Activated CD8-positive, alpha-beta T cell treated with anti-CD3 and anti-CD28 coated beads for 36 hours (primary cell): Measurements from ENCODE around the gene ICAM4. TPM values are rescaled to one million over a fixed set of nuclear protein-coding genes. Genes with fewer than 3 reads are reported as not detected.

ENCODE experiments used
- ATAC-seq: fragments of 200-7000 bp; cut with Tn5 transposase; one replicate; pipeline ENCODE4 v1.10.0; 2021; ENCODE audit warnings: mild to moderate bottlenecking, moderate library complexity
- CTCF ChIA-PET: fragments of 350-600 bp; sonication (Branson Sonifier 250); formaldehyde crosslinking; loops from one replicate; lab custom pipeline; 2021; ENCODE audit warnings: antibody characterized with exemption; lab: Charles Lee
- POLR2A ChIA-PET: fragments of 350-600 bp; sonication (Branson Sonifier 250); formaldehyde crosslinking; loops from one replicate; lab custom pipeline; 2021; ENCODE audit warnings: antibody characterized with exemption; lab: Charles Lee
- DNase-seq: peaks from one replicate; pipeline ENCODE4 v3.0.0-alpha.2; 2020
- H3K27ac Mint-ChIP-seq: one replicate; pipeline ENCODE4 v1.8.0; 2021; ENCODE audit warnings: mild to moderate bottlenecking, mixed read lengths
- H3K27me3 Mint-ChIP-seq: one replicate; pipeline ENCODE4 v1.8.0; 2021; ENCODE audit warnings: mixed read lengths
- H3K36me3 Mint-ChIP-seq: one replicate; pipeline ENCODE4 v1.8.0; 2021; ENCODE audit warnings: low read depth, mixed read lengths
- H3K4me1 Mint-ChIP-seq: one replicate; pipeline ENCODE4 v1.8.0; 2021; ENCODE audit warnings: low read depth, mixed read lengths
- H3K4me3 Mint-ChIP-seq: one replicate; pipeline ENCODE4 v1.8.0; 2021; ENCODE audit warnings: mild to moderate bottlenecking, moderate library complexity, mixed read lengths
- H3K9me3 Mint-ChIP-seq: one replicate; pipeline ENCODE4 v1.8.0; 2021; ENCODE audit warnings: mixed read lengths
- CTCF ChIP-seq: fragments of 200-600 bp; IDR thresholded peaks from one replicate; pipeline ENCODE4 v1.8.0; 2022; ENCODE audit warnings: antibody characterized with exemption, mild to moderate bottlenecking
- intact Hi-C: fragments of 100-400 bp; cut with micrococcal nuclease; formaldehyde crosslinking; loops from one replicate; pipeline ENCODE4 v1.10.0; 2022
- total RNA-seq, 2 experiments: library from RNA; stranded (reverse); gene quantifications; one replicate each; pipeline ENCODE4 v1.2.3, GENCODE V29; 2021

The ICAM4 gene
- total RNA-seq, 2 experiments from 2014 or later = 0.36 to 0.54 TPM

GRCh38 chr19:10266706-10267105 lies 20.0 kb upstream of the ICAM4 start:
- ATAC-seq (no peak), DNase-seq (no peak)
- peaks cover 3% of the 10 kb centered on the region for H3K36me3 Mint-ChIP-seq
- no peak for TF ChIP-seq CTCF
- intact Hi-C loops = no loop called here
- H3K27ac Mint-ChIP-seq = no peak overlapping the region
- POLR2A ChIA-PET = interaction anchor here (1.5 to 1.6 kb wide), 2 partner anchors 114 to 121 kb away, joined by 3 read pairs; partner anchors contain the start of gene TYK2
- peaks cover 8% of the 10 kb centered on the region for H3K4me1 Mint-ChIP-seq
- no peaks in the 10 kb centered on the region for H3K9me3 Mint-ChIP-seq
- H3K4me3 Mint-ChIP-seq = no peak overlapping the region
- CTCF ChIA-PET = interaction anchor here (5.8 to 8.8 kb wide), 2 partner anchors 7 to 120 kb away, joined by 75 to 286 read pairs; partner anchors contain the start of gene TYK2
- H3K27me3 Mint-ChIP-seq = no peaks in the 10 kb centered on the region

GRCh38 chr19:10268071-10268470 lies 18.7 kb upstream of the ICAM4 start:
- Mint-ChIP-seq H3K4me1 (peaks cover 16% of the 10 kb centered on the region), H3K36me3 (peaks cover 15% of the 10 kb centered on the region)

GRCh38 chr19:10269333-10270179 lies 17.2 kb upstream of the ICAM4 start:
- H3K9me3 Mint-ChIP-seq = no peaks in the 10 kb centered on the region
- peak overlapping the region; percentile 85 for H3K4me3 Mint-ChIP-seq
- intact Hi-C loops = loop anchor here (1.0 kb wide), 1 partner anchor 120 kb away; no protein-coding TSS in a partner anchor
- peaks cover 22% of the 10 kb centered on the region for H3K36me3 Mint-ChIP-seq
- peaks cover 20% of the 10 kb centered on the region for H3K4me1 Mint-ChIP-seq
- H3K27me3 Mint-ChIP-seq = no peaks in the 10 kb centered on the region
- POLR2A ChIA-PET = interaction anchor here (0.6 to 8.0 kb wide), 18 partner anchors 10 to 296 kb away, joined by 3 to 107 read pairs (median 8); partner anchors contain the start of genes CDC37, DNMT1, ICAM4 and ICAM5
- DNase-seq (peak; percentile 95), ATAC-seq (peak; percentile 72)
- H3K27ac Mint-ChIP-seq = peak overlapping the region; percentile 89
- CTCF ChIA-PET = interaction anchor here (0.6 to 8.8 kb wide), 21 partner anchors 9 to 338 kb away, joined by 3 to 286 read pairs (median 5); partner anchors contain the start of genes FDX2, ICAM4, ICAM5 and KRI1
- TF ChIP-seq CTCF = peak; percentile 97

More at GRCh38 chr19:10268071-10268470, 18.7 kb upstream of the ICAM4 start:
- no peak overlapping the region for H3K27ac Mint-ChIP-seq
- ATAC-seq (no peak), DNase-seq (no peak)
- ChIA-PET POLR2A (interaction anchor here (1.1 to 1.5 kb wide), 2 partner anchors 9 to 112 kb away, joined by 3 to 5 read pairs; partner anchors contain the start of gene TYK2), CTCF (interaction anchor here (0.7 to 8.8 kb wide), 7 partner anchors 8 to 118 kb away, joined by 3 to 286 read pairs (median 4); partner anchors contain the start of genes ICAM5, RAVER1 and TYK2)
- H3K4me3 Mint-ChIP-seq = no peak overlapping the region
- H3K9me3 Mint-ChIP-seq = no peaks in the 10 kb centered on the region
- H3K27me3 Mint-ChIP-seq = no peaks in the 10 kb centered on the region
- TF ChIP-seq CTCF = no peak
- intact Hi-C loops = no loop called here

GRCh38 chr19:10270180-10270615 lies 16.6 kb upstream of the ICAM4 start:
- H3K36me3 Mint-ChIP-seq = peaks cover 28% of the 10 kb centered on the region
- peak overlapping the region; percentile 89 for H3K27ac Mint-ChIP-seq
- intact Hi-C loops = no loop called here
- H3K27me3 Mint-ChIP-seq = no peaks in the 10 kb centered on the region
- ChIA-PET CTCF (interaction anchor here (1.0 to 8.8 kb wide), 21 partner anchors 9 to 339 kb away, joined by 3 to 286 read pairs (median 4); partner anchors contain the start of genes CDC37, FDX2, ICAM4 and ICAM5), POLR2A (interaction anchor here (0.7 to 8.0 kb wide), 18 partner anchors 9 to 296 kb away, joined by 3 to 107 read pairs (median 8); partner anchors contain the start of genes CDC37, DNMT1, ICAM4 and ICAM5)
- peaks cover 24% of the 10 kb centered on the region for H3K4me1 Mint-ChIP-seq
- TF ChIP-seq CTCF = no peak
- ATAC-seq = peak; percentile 64
- DNase-seq = peak; percentile 90
- H3K4me3 Mint-ChIP-seq = peak overlapping the region; percentile 85
- H3K9me3 Mint-ChIP-seq = no peaks in the 10 kb centered on the region
